NCI-H226 (cell line): ENCODE data around the gene GBP1.
"Not testable (repeated sequence)": the region's sequence is repeated elsewhere in the genome, so short reads cannot be mapped to it uniquely, and the experiment has no call there.

Experiments used
- DNase-seq: peaks from one replicate; pipeline ENCODE4 v3.0.0-alpha.2; 2015

GBP1 gene, protein sequence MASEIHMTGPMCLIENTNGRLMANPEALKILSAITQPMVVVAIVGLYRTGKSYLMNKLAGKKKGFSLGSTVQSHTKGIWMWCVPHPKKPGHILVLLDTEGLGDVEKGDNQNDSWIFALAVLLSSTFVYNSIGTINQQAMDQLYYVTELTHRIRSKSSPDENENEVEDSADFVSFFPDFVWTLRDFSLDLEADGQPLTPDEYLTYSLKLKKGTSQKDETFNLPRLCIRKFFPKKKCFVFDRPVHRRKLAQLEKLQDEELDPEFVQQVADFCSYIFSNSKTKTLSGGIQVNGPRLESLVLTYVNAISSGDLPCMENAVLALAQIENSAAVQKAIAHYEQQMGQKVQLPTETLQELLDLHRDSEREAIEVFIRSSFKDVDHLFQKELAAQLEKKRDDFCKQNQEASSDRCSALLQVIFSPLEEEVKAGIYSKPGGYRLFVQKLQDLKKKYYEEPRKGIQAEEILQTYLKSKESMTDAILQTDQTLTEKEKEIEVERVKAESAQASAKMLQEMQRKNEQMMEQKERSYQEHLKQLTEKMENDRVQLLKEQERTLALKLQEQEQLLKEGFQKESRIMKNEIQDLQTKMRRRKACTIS

DNA sequence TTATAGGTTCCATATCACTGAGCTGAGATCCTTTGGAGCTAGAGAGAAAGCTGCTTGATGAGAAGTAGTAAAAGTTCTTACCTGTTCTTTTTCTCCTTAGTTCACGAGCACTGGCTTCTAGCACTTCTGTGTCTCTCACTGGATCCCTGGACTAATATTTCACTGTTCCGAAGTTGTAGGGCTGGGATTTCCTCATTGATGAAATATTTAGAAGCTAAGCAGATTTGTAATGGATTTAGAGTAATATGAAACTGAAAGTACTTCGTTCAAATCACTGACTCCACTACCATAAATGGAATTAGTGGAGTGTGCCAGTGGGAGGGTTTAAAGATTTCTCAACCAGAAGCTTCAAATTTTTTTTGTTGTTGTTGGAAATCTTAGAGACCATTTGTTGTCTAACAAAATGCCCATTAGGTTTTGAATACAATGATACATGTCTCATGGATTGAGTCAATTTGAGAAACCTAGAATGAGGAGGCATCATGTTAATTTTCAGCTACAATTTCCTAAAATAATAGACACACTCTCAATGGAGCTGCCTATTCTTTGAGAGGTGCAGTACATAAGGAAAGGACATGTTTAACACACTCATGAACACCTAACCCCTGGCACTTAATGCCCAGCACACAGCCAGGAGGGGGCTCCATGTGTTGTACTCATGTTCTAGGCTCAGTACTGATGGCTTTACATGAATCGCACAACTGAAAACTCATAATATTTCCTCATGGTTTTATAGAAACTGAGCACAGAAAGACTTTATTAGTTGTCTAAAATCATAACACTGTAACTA lies at the start of gene GBP1:
Gene GBP1 (minus strand): TSS at position 130 of the 790 bp plus-strand sequence. CDS start 1,974 bp downstream, outside the sequence.
- no peak for DNase-seq

DNA sequence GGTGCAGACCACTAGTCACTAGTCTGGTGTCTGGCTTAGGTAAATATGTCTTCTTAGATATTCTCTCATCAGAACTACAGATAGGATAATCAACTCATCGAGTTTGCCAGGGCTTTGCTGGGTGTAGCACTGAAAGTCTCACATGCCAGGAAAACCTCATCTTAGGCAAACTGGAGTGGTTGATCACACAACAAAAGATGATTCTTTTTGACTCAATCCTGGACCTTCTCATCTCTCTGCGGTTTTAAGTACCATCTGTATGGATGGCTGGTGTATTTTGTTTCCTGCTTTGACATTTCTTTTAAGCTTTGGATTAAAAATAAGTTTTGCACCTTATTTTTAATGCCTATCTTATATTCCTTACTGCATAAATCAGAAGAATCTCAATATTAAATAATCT lies 49.7 kb upstream of the GBP1 start:
- DNase-seq = no peak

DNA sequence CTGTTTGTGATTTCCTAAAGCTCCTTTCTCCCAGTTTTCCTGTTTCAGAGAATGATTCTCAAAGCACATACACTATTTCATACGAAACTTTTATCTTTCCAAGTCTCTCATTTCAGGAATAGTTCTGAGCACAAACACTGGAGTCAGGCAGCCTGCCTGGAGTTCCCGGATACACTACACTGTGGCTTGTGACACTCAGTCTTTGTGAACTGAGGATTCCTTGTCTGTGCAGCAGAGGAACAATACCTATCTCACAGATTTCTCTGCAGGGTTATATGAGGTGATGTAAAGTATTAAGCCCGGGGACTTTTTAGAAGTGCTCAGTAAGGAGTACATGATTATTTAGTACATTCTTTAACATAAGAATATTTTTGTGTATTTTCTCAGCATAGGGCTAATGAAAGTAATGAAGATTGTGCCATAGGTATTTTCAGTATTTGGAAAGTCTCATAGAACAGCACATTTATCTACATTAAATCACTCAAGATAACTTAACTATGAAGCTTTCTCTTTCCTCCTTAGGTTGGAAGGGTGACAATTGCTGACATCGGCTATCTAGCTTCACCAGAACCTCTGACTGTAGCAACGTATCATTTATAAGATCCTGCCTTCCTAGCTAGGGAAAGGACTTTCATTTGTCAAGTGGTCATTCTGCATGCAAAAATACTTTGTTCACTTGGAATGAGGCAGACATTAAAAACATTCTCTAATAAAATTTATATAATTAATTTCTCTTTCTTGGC lies 48.0 kb upstream of the GBP1 start:
- no peak for DNase-seq

DNA sequence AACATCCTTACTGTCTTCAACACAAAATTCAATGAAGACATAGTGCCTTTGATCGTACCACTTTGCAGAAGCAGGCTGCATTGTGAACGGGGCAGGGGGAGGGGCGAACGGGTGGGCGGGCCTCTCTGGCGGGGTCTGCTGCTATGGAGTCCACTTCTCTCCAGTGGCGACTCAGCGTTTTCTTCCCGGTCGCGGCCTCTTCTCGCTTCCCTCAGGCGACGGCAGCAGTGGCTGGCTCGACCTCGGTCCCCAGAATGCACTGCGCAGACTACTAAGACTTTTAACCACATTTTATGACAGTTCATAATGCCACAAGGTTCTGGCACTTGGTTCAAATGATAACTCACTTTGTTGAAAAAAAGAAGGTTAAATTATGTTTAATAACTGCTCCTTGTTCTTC lies 39.7 kb upstream of the GBP1 start:
- DNase-seq = no peak

DNA sequence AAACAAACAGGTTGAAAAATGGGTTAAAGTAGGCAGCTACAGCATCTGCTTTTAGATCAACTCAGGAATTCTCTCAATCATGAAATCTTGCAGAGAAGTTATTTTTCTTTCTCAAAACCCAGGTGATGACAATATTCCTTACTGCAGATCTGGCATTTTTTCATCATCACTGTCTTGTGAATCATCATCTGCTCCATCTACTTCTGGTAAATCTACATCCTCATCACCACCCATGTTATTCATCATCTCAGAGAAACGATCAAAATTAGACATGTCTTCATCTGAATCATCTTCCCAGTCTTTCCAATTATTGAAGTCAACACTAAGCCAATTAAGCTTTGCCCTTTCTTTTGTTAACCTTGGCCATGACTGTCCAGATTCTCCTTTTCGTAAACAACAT lies 39.1 kb upstream of the GBP1 start:
- no peak for DNase-seq

DNA sequence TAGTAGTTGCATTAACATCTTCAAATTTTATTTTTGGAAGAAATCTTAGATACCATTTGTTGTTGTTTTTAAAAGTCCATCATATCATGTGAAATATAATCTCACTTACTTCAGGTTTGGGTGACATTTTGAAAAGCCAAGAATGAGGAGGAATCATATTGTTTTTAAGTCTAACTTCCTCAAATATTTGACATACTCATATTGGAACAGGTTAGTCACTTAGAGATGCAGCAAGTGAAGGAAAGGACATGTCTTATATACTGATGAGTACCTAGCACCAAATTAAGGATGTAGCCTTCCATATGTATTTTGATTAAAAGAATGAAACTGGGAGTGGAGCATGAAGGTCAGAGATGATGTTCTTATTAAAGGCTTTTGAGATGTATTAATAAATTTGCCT lies 37.0 kb upstream of the GBP1 start:
- DNase-seq = no peak

DNA sequence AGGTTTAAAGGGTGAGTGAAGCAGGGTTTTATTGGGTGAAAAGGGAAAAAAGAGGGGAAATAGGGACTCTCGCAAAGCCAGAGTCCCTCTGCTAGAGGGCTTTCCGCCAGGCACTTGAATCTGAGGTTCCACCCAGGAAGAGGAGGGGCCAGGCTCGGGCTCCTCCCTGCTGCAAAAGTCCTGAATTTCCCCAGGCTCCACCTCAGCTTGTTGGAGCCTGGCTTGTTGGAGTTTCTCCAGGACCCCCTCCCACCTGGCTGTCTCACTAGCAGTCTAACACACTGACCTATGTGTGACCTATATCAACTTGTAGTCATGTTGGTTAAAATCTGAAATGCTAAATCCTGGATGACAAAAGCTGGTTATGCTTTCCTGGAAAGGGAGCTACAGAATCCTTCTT lies 35.4 kb upstream of the GBP1 start:
- no peak for DNase-seq

DNA sequence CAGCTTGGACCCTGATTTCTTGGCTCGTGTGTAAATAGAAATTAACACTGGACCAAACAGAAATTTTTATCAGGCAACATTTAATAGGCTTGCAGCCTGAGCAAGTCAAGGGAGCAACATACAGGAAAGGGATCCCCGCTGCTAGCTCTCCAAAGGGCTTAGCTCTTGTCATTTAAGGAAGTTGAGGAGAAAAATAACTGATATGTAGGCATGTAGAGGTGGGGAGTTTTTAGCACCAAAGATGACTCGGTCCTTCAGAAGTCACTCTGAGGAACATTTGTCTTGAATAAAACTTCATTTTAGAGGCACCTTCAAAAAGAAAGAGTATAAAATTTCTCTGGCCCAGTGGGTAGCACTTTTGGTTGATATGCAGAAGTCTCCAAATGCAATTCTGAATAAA lies 33.8 kb upstream of the GBP1 start:
- no peak for DNase-seq

DNA sequence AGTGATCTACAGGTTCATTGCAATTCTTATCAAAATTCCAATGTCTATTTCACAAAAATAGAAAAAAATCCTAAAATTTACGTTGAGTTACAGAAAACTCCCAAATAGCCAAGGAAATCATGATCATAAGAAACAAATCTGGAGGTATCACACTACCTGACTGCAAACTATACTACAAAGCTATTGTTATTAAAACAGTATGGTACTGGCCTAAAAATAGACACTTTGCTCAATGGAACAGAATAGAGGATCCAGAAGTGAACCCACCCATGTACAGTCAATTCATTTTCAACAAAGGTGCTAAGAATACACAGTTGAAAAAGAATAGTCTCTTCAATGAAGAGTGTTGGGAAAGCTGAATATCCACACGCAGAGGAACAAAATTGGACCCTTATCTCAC lies 30.7 kb upstream of the GBP1 start:
- no peak for DNase-seq

DNA sequence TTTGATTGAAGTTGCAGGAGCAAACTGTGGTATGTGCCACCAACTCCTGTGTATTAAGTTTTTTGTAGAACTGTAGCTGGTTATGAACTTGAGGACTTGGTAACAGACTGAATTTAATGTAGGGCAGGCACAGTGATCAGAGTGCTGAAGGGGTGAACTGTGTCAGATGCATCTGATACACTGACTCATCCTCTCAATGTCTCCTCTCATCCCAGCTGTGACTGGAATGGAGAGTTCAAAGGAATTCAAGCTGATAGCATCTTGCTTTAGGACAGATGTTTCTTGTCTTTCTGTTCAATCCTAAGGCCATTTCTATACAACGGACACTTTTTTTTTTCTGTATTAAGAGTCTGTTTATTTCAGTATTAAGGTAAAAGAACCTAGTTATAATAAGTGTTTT lies 25.0 kb upstream of the GBP1 start:
- DNase-seq = no peak

DNA sequence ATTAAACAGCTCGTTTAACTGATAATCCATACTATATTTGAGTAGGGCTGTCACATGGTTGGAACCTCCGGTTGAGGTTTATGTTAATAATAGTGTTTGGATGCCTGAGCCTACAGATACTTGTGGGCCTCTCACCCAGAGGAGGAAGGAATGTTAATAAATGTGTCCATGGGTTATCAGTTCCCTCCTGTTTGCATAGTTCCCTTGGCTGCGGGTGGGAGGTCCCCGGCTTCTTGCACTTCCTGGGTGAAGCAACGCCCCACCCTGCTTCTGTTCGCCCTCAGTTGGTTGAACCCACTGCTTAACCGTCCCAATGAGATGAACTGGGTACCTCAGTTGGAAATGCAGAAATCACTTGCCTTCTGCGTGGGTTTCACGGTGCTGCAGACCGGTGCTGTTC lies 23.6 kb upstream of the GBP1 start:
- no peak for DNase-seq

DNA sequence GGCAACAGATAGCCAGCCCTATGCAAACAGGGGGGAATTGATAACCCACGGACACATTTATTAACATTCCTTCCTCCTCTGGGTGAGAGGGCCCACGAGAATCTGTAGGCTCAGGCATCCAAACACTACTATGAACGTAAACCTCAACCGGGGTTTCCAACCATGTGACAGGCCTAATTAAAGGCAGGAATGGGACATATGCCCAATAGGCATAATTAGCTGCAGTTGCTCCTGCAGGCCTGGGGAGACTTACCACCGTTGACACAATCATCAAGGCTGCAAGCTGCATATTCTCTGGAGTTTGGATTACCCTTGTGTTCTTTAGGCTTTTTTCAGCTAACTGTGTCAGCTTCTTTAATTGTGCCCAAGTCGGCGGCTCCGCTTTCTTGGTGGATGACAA lies 22.2 kb upstream of the GBP1 start:
- no peak for DNase-seq

DNA sequence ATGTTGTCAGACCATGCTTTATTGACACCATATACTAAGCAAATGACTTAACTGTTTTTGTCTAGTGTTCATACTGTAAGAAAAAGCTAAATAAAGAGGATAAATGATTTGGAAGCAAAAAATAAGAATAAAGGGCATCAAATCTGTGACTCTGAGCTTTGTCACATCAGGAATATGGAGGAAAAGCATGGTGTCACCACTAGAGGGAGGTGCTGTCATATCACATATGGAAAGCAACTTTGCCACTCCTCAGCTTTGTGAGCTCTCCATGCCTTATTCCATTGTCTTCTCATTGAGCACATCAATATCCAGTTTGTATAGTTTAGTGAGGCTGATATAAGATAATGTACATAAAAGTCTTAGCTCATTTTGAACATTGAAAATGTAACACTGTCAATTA lies 20.8 kb upstream of the GBP1 start:
- DNase-seq = no peak

DNA sequence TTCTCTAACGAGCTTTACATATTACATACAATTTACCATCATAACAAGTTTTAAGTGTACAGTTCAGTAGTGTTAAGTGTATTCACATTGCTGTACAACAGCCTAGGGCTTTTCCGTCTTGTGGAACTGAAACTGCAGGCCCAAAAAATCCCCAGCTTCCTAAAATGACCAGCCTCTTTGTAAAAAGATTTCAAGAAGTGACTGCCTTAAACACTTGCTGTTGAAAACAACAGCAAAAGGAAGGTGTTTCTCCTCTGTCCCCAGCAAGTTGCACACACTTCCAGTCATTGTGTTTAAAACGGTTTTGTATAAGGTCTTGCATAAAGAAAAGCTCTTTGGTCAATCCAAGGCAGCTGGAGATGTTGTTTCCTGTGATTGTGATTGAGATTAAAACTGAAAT lies 16.0 kb upstream of the GBP1 start:
- DNase-seq = no peak

DNA sequence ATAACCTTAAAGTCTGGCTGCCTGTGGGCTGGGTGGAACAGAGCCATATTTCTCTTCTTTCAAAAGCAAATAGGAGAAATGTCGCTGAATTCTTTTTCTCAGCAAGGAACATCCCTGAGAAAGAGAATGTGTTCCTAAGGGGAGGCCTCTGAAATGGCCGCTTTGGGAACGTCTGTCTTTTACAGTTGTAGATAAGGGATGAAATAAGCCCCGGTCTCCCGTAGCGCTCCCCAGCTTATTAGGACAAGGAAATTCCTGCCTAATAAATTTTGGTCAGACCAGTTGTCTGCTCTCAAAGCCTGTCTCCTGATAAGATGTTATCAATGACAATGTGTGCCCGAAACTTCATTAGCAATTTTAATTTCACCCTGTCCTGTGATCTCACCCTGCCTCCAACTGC lies 15.1 kb upstream of the GBP1 start:
- not testable (repeated sequence) for DNase-seq

DNA sequence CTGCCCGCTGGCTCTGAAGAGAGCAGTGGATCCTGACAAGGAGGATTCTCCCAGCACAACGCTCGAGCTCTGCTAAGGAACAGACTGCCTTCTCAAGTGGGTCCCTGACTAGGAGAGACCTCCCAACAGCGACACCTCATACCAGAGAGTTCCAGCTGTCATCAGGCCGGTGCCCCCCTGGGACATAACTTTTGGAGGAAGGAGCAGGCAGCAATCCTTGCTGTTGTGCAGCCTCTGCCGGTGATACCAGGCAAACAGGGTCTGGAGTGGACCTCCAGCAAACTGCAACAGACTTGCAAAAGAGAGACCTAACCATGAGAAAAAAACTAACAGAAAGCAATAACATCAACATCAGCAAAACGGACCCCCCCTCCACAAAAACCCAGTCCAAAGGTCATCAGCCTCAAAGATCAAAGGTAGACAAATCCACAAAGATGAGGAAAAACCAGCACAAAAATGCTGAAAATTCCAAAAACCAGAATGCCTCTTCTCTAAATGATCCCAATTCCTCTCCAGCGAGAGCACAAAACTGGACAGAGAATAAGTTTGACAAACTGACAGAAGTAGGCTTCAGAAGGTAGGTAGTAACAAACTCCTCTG lies 7.6 kb upstream of the GBP1 start:
- DNase-seq = not testable (repeated sequence)

DNA sequence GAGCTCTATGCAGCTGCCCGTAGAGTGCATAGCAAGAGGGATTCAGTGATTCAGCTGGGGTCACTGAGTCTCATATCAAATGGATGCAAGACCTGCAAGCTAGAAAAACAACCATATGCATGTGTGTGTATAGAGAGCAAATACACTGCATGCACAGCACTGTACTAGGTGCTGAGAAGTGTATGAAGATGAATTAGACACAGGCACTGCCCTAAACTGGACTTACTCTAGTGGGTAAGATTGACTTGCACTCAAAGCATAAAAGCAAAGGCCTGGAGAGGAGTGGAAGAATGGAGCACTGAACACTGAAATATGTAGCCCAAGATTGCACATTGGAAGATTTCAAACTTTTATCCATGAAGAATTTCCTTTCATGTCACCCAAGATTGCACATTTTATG lies 5.5 kb upstream of the GBP1 start:
- DNase-seq = no peak

DNA sequence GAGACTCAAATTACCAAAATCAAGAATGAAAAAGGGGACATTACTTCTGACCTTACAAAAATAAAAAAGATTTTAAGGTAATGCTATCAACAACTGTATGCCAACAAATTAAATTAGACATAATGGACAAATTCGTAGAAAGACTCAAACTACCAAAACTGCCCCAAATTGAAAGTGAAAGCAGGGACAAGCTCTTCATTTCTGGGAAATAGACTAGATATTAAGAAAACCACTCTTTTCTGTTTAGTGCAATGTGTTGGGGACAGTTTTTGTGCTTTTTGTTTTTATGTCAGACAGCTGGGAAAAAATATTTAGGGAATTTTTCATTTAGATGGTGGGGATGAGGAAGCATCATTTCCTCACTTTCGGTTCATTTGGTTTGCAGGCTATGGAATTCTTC lies 4.9 kb upstream of the GBP1 start:
- DNase-seq = no peak

DNA sequence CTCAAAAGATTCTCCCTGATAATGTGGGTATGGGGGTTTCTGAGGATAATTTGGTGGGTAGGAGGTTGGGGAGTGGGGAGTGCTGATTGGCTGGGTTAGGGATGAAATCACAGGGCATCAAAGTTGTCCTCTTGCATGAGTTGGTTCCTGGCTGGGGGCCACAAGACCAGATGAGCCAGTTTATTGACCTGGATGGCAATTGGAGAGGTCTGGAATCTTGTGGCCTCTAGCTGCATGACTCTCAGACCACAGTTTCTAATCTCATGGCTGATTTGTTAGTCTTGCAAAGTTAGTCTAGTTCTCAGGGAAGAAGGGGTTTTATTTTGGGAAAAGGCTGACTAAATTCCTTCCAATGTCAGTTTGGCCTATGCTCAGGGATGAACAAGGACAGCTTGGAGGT lies 3.3 kb upstream of the GBP1 start:
- DNase-seq = no peak

DNA sequence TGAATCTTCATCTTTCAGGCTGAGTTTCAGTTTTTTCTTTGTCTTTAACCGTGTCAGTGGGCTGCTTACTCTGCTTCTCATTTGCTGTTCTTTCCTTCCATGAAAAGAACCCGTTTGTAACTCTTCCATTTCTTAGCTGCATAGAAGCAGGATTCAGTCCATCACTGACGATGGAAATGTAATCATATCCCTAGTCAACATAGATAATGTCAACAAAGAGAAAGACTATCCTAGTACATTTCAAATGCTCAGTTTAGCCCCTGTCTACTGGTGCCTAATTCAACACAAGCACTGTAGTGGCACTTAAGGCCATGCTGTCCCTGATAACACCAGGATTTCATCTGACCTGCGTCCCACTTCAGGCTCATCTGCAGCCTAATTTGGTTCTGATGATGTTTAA lies 376 bp downstream of the GBP1 start:
- no peak for DNase-seq

DNA sequence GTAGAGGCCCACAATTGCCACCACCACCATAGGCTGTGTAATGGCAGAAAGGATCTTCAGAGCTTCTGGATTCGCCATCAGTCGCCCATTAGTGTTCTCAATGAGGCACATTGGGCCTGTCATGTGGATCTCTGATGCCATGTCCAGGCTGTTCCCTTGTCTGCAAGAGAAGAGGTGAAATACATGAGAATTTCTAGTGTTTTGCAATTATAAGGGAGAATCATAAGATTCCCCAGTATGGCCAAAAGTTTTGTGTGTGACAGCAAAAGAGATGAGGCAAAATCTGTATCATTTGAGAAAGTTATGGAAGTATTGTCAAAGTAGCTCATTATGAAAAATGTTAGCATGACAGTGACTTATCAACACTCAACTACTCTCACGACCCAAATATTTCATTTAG lies 1.9 kb downstream of the GBP1 start:
- no peak for DNase-seq

DNA sequence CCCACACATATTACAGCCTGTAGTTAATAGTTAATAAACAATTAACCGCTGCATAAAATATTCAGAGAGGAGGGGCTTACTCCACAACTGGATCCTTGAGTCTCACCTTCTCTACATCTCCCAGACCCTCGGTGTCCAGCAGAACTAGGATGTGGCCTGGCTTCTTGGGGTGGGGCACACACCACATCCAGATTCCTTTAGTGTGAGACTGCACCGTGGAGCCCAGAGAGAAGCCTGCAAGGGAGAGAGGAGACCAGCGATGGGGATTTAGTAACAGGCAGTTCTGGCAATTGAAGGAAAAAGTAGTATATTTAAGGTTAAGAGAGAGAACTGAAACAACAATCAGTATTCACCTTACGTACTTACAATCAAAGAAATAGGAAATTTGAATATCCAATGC lies 4.9 kb downstream of the GBP1 start:
- DNase-seq = peak; percentile 22

DNA sequence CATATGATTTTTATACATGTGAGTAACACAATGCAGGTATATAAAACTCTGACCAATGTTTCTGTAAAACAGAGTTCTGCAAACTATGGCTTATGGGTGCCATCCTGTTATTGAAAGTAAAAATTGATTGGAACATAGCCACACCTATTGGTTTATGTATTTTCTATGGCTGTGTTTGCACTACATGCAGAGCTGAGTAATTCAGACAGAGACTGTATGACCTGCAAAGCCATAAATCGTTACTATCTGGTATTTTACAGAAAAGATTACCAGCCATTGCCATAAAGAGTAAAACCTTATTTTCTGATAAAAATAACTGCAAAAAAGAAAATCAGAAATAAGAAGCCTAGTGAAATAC lies 13.1 kb downstream of the GBP1 start:
- no peak for DNase-seq
